A673 (cell line): Measurements from ENCODE around the gene TRA2A. TPM values are rescaled to one million over a fixed set of nuclear protein-coding genes. Genes with fewer than 3 reads are reported as not detected.

Source experiments
- BruUV-seq: library from RNA; stranded (reverse); fragments of 400-500 nt; replicated peaks from 2 replicates; lab custom pipeline; 2021; lab: Mats Ljungman, UMichigan
- CTCF ChIA-PET: fragments of 300-600 bp; sonication (Branson Sonifier 250); formaldehyde crosslinking; loops from one replicate; lab custom pipeline; 2022; ENCODE audit warnings: antibody characterized with exemption; lab: Charles Lee
- POLR2A ChIA-PET: fragments of 300-600 bp; sonication (Branson Sonifier 250); formaldehyde crosslinking; loops from one replicate; lab custom pipeline; 2022; ENCODE audit warnings: antibody characterized with exemption; ENCODE audit not compliant: low non-redundant PET; lab: Charles Lee
- DNase-seq: peaks from one replicate; pipeline ENCODE4 v3.0.0-alpha.2; 2015; ENCODE audit warnings: low spot score
- H3K27ac ChIP-seq: fragments of 200-600 bp; sonication (generic); 2 replicates; pipeline ENCODE4 v1.5.1; 2016; ENCODE audit warnings: mixed run types, low read depth, mild to moderate bottlenecking, mixed read lengths, antibody characterized with exemption, low read length; ENCODE audit not compliant: poor library complexity, severe bottlenecking
- H3K27me3 ChIP-seq: fragments of 200-600 bp; sonication (generic); replicated peaks from 2 replicates; pipeline ENCODE4 v1.6.1; 2017; ENCODE audit warnings: mixed run types, low read depth, mild to moderate bottlenecking, mixed read lengths, antibody characterized with exemption, low read length; ENCODE audit not compliant: insufficient read depth, poor library complexity
- H3K36me3 ChIP-seq: fragments of 200-600 bp; sonication (generic); 2 replicates; pipeline ENCODE4 v1.6.1; 2016; ENCODE audit warnings: mixed run types, mild to moderate bottlenecking, mixed read lengths, antibody characterized with exemption, low read length; ENCODE audit not compliant: insufficient read depth, poor library complexity, severe bottlenecking
- H3K4me1 ChIP-seq: fragments of 200-600 bp; sonication (generic); 2 replicates; pipeline ENCODE4 v1.6.1; 2017; ENCODE audit warnings: mixed run types, mild to moderate bottlenecking, mixed read lengths, antibody characterized with exemption, low read length; ENCODE audit not compliant: insufficient read depth, poor library complexity, severe bottlenecking
- H3K4me3 ChIP-seq: fragments of 200-600 bp; sonication (generic); 2 replicates; pipeline ENCODE4 v1.5.1; 2016; ENCODE audit warnings: low read depth, mixed run types, mild to moderate bottlenecking, mixed read lengths, low read length; ENCODE audit not compliant: poor library complexity, severe bottlenecking
- H3K9me3 ChIP-seq: fragments of 200-600 bp; sonication (generic); 2 replicates; pipeline ENCODE4 v1.6.1; 2016; ENCODE audit warnings: mixed run types, low read depth, mild to moderate bottlenecking, mixed read lengths, antibody characterized with exemption, low read length; ENCODE audit not compliant: poor library complexity, severe bottlenecking
- EZH2 ChIP-seq: fragments of 200-600 bp; sonication (generic); IDR thresholded peaks from 2 replicates; pipeline ENCODE4 v1.6.1; 2017; ENCODE audit warnings: borderline replicate concordance, low read depth, mild to moderate bottlenecking, mixed read lengths, antibody characterized with exemption, low read length; ENCODE audit not compliant: poor library complexity, severe bottlenecking
- intact Hi-C: fragments of 100-400 bp; cut with micrococcal nuclease; formaldehyde crosslinking; loops from one replicate; pipeline ENCODE4 v1.10.0; 2022; ENCODE audit not compliant: unreplicated experiment
- total RNA-seq: library from RNA; stranded (reverse); gene quantifications from 2 replicates; pipeline ENCODE4 v1.2.3, GENCODE V29; 2021
- TF ChIP-seq, protein P1 (sequence below): fragments of 300-800, 200-600 bp; sonication (generic); conservative IDR thresholded peaks from 2 replicates; pipeline ENCODE4 v1.5.1; 2017; ENCODE audit warnings: low read depth, mild to moderate bottlenecking, antibody characterized with exemption, low read length, moderate library complexity, mixed read lengths

The TRA2A gene
- total RNA-seq, 1 experiment from 2014 or later = 114 TPM

DNA sequence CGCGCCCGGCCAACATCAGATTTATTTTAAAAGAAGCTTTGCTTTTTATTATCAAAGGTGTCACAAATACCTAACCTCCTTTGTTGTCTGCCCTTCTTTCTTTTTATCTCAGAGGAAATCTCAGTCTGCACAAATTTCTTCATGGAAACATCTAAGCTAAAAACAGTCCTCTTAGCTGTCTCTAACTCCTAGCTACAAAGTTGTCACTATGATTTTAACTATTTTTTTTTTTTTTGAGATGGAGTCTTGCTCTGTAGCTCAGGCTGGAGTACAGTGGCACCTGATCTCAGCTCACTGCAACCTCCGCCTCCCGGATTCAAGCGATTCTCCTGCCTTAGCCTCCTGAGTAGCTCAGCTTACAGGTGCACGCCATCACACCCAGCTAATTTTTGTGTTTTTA is 7.3 kb downstream of the TRA2A start:
- H3K9me3 ChIP-seq = no peaks in the 10 kb centered on the region
- no peak overlapping the region for H3K4me3 ChIP-seq
- H3K27ac ChIP-seq = no peak overlapping the region
- no TSS peak for BruUV-seq
- POLR2A ChIA-PET = no interaction called here
- peaks cover 50% of the 10 kb centered on the region for H3K4me1 ChIP-seq
- TF ChIP-seq EZH2 = no peak
- TF ChIP-seq, protein P1, sequence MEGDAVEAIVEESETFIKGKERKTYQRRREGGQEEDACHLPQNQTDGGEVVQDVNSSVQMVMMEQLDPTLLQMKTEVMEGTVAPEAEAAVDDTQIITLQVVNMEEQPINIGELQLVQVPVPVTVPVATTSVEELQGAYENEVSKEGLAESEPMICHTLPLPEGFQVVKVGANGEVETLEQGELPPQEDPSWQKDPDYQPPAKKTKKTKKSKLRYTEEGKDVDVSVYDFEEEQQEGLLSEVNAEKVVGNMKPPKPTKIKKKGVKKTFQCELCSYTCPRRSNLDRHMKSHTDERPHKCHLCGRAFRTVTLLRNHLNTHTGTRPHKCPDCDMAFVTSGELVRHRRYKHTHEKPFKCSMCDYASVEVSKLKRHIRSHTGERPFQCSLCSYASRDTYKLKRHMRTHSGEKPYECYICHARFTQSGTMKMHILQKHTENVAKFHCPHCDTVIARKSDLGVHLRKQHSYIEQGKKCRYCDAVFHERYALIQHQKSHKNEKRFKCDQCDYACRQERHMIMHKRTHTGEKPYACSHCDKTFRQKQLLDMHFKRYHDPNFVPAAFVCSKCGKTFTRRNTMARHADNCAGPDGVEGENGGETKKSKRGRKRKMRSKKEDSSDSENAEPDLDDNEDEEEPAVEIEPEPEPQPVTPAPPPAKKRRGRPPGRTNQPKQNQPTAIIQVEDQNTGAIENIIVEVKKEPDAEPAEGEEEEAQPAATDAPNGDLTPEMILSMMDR = no peak
- H3K27me3 ChIP-seq = no peaks in the 10 kb centered on the region
- intact Hi-C loops = loop anchor here (5.0 kb wide), 1 partner anchor 167 kb away; no protein-coding TSS in a partner anchor
- peaks cover 23% of the 10 kb centered on the region for H3K36me3 ChIP-seq
- no peak for DNase-seq
- CTCF ChIA-PET = interaction anchor here (0.5 kb wide), 1 partner anchor 89 kb away, joined by 6 read pairs; no protein-coding TSS in a partner anchor

DNA sequence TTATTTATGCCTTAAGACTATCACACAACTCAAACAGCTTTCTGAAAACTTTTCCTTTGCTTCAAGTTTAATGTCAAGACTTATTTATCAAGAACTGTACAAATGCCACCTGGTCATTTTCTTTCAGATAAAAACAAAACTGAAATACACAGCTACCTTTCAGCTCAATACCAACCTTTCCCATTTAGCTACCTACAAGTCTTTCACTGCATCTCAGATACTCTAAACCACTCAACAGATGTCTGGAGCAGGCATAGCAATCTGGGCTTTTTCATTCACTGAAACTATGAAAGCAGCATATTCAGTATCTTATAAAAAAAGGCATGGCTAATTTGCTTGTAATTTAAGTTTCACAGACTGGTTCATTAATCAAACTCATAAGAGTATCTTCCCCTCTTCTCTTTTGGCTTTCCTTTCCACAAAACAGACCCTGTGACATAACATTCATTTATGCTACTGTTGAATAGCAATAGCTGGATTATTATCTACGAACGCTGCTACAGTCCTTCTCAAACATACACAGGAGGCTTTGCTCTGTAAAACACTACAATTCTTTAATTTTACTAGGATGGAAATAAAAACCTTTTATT is 8.2 kb downstream of the TRA2A start:
- no peak overlapping the region for H3K4me3 ChIP-seq
- POLR2A ChIA-PET = no interaction called here
- no peak for DNase-seq
- CTCF ChIA-PET = no interaction called here
- no TSS peak for BruUV-seq
- TF ChIP-seq, protein P1 = no peak
- H3K9me3 ChIP-seq = no peaks in the 10 kb centered on the region
- H3K36me3 ChIP-seq = peaks cover 32% of the 10 kb centered on the region
- H3K27me3 ChIP-seq = no peaks in the 10 kb centered on the region
- peaks cover 41% of the 10 kb centered on the region for H3K4me1 ChIP-seq
- intact Hi-C loops = loop anchor here (5.0 kb wide), 1 partner anchor 166 kb away; no protein-coding TSS in a partner anchor
- H3K27ac ChIP-seq = no peak overlapping the region

DNA sequence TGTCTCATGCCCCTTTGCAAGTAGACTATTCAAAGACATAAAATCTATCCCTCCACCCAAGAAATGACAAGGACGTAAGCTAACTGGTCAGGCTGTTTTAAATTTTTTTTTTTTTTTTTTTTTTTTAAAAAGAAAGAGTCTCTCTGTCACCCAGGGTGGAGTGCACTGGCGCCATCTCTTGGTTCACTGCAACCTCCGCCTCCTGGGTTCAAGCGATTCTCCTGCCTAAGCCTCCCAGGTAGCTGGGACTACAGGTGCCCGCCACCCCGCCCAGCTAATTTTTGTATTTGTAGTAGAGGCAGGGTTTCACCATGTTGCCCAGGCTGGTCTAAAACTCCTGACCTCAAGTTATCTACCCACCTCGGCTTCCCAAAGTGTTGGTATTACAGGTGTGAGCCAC is 11.2 kb downstream of the TRA2A start:
- intact Hi-C loops = loop anchor here (2.0 to 5.0 kb wide), 2 partner anchors 90 to 163 kb away; no protein-coding TSS in a partner anchor
- ChIA-PET CTCF (interaction anchor here (0.6 to 0.8 kb wide), 6 partner anchors 91 to 713 kb away, joined by 3 to 8 read pairs (median 4); no protein-coding TSS in a partner anchor), POLR2A (no interaction called here)
- Histone ChIP-seq H3K27ac (no peak overlapping the region), H3K36me3 (peaks cover 61% of the 10 kb centered on the region), H3K4me1 (peaks cover 17% of the 10 kb centered on the region), H3K9me3 (no peaks in the 10 kb centered on the region), H3K4me3 (no peak overlapping the region), H3K27me3 (no peaks in the 10 kb centered on the region)
- BruUV-seq = no TSS peak
- DNase-seq = no peak
- TF ChIP-seq EZH2 = no peak
- TF ChIP-seq, protein P1 = peak; percentile 48
